ENCODE results near the gene SSC5D. TPM values are rescaled to one million over a fixed set of nuclear protein-coding genes. Genes with fewer than 3 reads are reported as not detected.
"Not testable (repeated sequence)": the region's sequence is repeated elsewhere in the genome, so short reads cannot be mapped to it uniquely, and the experiment has no call there.

The SSC5D gene
- total RNA-seq (2014; rRNA removed; shearing (Covaris generic)), result 1.4 and 2.2 TPM in 2 replicates

DNA sequence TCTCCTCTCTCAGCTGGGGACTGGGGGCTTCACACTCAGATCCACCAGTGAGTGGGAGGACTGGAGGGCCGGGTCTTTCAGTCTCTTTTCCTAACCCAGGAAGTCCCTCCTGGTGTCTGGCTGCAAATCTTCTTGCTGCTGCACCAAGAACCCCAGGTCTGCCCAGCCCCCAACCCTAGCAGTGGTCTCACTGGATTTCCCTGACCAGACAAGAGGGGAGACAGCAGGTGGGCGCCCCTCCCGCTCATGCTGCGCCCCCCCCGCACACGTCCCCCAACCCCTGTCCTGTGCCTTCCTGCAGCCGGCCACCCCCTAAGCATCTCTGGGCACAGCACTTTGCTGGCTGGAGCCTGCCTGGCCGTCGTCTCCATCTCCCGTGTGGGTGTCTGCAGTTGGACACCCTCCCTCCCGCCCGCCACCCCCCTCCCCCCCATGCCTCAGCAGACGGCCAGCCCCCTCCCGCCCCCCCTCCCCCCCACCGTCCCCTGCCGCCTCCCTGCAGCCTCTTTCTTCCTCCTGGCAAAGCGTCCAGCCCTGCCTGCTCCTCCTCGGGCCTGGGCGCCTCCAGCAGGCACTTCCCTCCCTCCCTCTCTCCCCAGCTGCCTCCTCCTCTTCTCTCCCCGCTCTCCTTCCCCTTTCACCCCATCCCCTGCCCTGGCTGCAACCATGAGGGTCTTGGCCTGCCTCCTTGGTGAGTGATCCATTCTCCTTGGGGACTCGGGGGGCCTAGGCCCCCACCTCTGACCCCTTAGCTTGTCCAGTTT is at the start of gene SSC5D:
TSS of gene SSC5D (plus strand) at position 513 of the 764 bp plus-strand sequence. CDS start at position 667, 154 bp downstream.
- DNase-seq (ENCODE audit: low read depth), result peak; percentile 61

DNA sequence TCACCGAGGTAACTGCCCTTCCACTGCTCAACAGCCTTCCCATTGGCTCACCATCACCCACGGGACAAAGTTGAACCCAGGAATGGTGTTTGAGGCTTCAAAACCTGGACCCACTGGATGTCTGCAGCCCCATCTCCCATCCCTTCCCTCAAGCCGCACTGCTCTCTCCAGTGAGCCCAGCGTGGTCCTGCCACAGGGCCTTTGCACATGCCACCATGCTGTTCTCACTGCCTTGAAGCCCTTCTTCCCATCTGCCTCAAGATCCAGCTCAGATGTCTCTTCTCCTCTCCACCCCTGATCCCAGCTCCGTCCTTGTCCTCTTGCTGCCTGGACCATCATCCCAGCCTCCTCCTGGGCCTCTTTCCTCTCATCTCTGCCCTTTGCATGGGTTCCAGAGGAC is 49.2 kb upstream of the SSC5D start:
- no peak for DNase-seq (ENCODE audit: low read depth)

DNA sequence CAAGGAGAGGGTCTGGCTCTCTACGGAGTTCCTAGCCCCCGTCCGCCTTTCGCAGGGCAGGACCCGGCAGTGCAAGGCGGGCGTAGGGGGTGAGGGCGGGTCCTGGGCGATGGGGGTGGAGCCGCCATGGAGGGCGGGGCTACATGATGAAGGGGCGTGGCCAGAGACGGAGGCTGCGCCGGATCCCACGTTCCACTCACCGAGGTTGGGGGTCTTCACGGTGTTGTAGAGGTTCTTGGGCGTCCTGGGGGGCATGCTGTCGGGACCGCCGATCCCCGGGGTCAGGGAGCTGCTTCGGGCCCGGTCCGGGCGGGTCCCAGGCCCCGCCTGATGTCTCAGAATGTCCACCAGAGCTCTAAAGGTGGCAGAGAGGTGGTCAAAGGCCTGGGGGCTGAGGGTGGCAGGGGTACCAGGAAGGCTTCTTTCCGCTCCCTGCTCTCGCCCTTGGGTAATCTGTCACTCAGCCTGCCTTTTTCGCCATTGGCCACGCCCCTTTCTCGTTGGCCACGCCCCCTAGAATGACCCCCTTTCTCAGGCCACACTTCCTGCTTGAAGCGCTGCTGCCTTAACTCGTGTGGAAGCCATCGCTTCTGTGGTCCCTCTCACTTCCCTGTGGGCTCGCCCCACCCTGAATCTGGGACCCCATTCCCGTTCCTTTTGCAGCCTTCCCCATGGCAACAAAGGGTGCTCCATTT is 47.7 kb upstream of the SSC5D start:
- DNase-seq (ENCODE audit: low read depth), result peak; percentile 72

DNA sequence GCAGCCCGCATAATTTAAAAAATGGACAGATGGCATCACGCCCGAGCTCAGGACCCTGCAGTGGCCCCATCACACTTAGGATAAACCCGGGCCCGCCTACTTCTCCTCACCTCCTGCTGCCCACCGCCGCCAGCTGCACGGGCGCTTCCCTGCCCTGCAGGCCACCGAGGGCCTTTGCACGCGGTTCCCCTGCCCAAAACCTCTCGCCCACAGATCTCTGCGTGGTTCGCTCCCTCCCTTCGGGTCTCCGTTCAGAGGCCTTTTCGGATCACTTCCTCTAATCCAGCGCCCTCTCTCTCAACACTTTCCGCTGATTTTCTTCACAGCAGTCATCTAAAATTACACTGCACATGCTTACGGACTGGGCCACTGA is 46.9 kb upstream of the SSC5D start:
- DNase-seq (ENCODE audit: low read depth), result no peak

DNA sequence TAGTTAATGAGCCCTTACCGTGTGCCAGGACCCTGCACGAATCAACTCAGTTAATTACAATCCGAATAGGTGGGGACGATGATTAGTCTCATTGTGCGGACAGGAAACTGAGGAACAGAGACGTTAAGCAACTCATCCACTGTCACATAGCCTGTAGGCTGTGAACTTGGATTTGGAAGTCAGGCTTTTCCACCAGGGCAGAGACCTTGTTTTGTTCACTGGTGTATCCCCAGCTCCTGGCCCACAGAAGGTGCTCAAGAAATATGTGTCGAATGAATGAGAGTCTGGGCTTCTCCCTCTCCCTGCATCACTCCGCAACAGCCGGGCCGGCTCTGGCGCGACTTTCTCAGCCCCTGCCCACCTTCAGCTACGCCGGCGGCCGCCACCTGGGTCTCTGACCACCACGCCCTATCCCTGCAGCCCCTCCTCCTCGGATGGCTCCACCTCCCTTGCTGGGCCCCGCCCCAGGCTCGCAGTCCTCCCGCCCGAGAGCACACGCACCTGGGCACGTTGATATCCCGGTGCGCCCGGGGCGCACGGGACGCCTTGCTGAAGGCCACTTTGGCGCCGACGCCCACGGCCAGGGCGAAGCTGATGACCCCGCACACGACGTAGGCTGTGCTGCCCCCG is 46.4 kb upstream of the SSC5D start:
- no peak for DNase-seq (ENCODE audit: low read depth)

DNA sequence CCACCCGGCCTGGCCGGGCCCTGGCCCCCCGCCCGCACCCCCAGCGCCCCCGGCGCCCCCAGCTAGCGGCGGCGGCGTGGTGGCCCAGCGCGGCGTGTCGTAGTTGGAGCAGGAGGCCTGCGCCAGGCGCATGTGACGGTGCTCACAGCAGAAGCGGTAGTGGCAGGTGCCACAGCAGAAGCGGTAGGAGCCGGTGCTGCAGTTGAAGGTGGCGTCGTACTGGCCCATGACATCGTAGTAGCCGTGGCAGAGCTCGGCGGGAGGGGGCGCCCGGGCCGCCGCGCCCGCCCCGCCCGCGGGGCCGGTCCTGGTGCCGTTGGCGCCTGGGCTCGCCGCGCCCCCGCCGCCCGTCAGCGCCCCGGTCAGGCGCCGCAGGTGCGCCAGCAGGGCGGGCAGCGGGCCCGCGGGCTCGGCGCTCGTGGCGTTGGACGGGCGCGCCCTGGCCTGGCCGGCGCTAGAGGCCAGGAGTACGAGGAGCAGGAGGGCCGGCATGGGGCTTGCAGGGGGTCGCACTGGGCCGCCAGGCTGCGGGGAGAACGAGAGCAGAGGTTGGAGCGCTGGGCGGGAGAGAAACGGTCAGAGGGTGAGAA is 45.8 kb upstream of the SSC5D start:
- no peak for DNase-seq (ENCODE audit: low read depth)

DNA sequence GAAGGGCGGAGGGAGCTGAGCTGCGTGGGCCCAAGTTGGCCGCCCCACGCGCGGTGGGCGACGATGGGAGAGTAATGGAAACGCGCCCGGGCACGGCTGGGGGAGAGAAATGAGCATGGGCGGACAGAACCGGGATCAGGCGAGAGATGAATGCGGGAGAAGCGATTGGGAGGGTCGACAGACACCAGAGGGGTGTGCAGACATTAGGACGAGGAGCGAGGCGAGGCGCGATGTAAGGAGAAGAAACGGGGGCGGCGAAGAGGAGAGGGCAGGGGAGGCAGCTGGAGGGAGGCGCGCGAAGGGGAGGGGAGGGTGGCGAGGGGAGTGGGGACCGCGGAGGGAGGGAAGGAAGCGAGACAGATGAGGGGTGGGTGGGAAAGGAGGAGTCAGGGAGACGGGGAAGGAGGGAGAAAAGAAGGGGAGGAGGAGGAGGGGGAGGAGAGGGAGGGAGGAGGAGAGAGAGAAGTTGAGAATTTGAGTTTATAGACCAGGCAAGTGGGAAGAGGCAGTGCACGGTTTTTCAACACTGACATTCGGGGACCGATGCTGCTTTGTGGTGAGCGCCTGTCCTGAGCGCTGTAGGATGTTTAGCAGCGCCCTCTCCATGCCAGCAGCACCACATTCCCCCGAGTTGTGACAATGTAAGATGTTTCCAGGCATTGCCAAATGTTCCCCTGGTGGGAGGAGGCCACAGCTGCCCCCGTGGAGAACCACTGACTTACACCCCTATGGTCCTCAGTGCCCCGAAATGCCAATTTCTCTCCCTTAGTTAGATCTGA is 45.0 kb upstream of the SSC5D start, which contains the start of gene SHISA7:
TSS of gene SHISA7 (minus strand) at position 256 of the 779 bp plus-strand sequence. CDS start 437 bp downstream, outside the sequence.
- DNase-seq (ENCODE audit: low read depth), result peak; percentile 31

DNA sequence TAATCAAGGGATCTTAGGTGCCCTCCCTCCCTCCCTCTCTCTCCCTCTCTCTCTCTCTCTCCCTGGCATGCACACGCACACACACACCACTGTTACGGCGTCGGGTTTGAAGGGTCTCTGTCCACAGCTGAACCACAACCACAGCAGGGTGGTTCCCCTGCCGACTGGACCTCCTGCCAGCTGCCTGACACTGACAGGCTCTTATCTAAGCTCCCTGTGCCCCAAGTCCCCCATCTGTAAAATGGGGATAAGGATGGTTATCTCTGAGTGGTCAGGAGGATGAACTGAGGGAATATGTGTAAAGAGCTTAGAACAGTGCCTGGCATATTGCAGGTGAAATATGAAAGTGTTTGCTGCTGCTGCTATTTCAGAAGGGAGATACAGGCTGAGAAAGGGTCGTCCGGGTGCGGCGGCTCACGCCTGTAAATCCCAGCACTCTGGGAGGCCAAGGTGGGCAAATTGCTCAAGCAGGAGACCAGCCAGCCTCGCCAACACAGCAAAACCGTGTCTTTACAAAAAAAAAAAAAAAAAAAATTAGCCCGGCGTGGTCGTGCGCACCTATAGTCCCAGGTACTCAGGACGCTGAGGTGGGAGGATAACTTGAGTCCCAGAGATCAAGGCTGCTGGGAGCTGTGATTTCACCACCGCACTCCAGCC is 44.3 kb upstream of the SSC5D start:
- no peak for DNase-seq (ENCODE audit: low read depth)

DNA sequence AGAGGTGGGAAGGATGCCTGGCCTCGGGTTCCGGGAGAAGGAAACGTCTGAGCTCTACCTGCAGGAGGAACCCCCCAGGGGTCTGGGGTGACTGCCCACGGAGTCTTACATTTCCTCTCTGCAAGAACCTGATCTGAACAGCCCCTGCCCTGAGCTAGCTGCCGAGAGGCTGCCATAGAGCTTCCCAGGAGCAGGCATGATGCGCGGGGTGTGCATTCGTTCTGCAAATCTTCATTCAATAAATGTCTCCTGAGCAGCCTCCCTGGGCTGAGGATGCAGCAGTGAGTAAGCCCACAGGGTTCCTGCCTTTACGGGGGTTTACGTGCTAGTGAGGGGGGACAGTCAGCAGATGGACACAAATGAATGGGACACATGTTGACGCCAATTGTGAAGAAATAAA is 43.6 kb upstream of the SSC5D start:
- no peak for DNase-seq (ENCODE audit: low read depth)

DNA sequence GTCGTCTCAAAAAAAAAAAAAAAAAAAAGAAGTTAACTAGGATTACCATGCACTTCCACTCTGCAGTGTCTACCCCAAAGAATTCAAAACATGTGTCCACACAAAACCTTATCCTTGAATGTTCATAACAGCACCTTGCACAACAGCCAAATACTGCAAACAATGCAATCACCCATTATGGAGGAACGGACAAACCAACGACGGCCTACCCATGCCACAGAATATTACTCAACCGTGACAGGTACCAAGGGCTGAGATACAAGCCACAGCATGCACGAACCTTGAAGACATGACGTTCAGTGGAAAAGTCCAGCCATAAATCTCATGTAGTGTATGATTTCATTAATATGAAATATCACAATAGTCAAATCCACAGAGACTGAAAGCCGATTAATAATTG is 42.2 kb upstream of the SSC5D start:
- no peak for DNase-seq (ENCODE audit: low read depth)

DNA sequence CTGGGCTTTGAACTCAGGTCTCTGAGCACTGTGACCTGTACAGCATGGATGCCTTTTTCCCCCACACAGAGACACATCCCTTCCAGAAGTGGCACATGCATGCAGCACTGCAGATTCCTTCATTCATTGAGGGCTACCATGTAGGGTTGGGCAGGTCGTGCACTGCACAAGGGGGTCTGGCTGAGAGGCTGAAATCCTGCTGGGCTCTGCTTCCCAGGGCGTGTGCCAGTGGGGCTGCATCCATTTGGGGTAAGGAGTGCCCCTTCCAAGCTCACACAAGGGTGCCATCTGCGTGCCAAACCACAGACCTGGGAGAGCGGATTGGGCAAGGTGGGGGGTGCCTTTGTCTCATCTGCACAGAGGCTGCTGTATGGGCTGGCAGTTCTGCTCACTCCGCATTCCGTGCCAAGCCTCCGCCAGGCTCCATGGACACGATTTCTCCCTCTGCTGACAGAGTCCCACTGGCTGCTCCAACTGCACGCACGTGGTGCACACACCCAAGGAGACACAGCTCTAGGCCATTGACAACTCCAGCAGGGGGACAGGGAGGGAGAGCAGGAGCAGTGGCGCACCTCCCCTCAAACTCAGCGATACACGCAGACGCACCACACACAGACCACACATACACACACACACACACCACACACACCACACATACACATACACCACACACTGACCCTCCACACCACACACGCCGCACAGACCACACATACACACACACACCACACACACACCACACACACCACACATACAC is 40.6 kb upstream of the SSC5D start:
- DNase-seq (ENCODE audit: low read depth), result peak; percentile 90

DNA sequence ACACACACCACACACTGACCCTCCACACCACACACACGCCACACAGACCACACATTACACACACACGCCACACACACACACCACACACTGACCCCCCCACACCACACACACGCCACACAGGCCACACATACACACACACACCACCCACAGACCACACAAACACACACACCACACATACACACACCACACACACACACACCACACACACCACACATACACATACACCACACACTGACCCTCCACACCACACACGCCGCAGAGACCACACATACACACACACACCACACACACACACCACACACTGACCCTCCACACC is 40.1 kb upstream of the SSC5D start:
- not testable (repeated sequence) for DNase-seq (ENCODE audit: low read depth)

DNA sequence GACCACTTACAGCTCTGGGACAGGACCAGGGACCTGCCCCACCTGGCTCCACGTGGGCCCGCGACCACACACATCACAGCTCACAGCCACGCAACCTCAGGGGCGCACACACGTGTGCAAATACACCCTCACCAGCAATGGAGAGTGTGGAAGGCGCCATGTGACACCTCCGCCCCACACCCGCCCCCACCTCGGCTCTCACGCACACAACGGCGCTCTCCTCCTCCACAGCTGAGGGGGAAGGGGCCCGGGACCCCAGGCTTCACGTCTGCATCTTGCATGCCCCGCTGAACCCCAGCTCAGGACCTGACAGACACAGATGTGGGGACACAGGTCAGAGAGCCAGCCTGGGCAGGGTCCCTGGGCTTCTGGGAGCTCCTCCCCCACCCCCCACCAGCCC is 38.8 kb upstream of the SSC5D start:
- DNase-seq (ENCODE audit: low read depth), result no peak

DNA sequence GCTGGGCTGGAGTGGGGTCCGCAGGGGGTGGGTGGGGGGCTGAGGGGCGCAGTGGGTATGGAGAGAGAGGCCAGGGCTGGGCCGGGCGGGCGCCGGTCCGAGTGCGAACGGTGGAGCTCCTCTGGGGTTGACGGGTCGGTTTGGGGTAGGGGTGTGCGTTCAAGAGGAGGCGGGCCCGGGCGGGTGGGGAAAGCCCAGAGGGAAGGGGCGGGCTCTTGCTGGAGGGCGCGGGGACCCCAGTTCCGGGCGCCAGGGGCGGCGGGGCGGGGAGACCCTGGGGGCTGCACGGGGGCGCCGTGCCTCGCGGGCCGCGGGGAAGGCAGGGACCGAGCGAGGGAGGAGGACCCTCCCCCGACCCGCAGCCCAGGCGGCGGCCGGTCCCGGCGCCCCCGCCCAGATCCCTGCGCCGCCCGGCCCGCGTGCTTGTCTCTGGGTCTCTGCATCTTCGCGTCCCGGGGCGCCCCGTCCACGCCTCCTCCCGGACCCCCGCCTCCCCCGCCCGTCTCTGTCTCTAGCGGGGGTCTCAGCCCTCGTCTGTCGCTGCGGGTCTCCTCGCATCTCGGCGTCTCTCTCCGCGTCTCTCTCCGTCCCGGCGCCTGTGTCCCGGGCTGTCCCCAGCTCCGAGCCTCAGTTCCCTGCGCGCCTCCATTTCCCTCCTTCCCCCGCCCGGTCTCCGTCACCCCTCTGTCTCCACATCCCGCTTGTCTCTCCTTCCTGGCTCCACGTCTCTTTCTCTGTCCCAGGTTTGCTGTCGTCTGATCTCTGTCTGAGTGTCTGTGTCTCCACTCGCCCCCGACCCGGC is 36.9 kb upstream of the SSC5D start:
- peak; percentile 39 for DNase-seq (ENCODE audit: low read depth)

DNA sequence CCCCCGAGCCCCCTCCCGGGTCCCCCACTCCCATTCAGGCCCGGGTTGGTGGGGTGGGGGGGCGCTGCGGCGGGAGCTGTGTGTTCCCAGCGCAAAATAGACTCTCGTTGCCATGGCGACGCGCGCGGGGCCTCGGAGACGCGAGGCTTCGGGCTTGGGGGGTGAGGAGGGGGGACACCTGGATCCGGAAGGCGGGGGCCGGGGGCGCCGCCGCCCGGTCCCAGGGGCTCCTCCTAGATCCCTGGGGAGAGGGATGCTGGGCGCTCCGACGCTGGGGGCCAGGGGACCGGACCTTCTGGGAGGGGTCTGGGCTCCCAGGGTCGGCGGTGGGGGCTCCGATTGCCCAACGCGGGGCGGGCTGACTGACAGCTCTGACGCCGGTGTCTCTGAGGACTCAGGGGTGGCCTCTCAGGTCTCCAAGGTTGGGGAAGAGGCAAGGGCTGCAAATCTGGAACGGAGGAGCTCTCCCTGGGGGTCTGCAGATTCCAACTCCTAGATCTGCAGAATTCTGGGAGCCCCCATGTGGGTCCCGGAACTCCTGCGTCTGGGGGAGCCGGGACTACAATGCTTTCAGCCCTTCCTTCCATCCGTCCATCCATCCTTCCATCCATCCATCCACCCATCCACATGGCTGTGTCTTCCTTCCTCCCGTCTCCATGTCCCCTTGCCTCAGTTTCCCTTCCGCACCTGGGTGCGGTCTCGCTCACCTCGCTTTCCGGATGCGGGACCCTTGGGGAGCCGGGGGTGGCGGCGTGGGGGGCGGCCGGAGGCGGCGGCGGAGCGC is 36.1 kb upstream of the SSC5D start:
- peak; percentile 32 for DNase-seq (ENCODE audit: low read depth)

DNA sequence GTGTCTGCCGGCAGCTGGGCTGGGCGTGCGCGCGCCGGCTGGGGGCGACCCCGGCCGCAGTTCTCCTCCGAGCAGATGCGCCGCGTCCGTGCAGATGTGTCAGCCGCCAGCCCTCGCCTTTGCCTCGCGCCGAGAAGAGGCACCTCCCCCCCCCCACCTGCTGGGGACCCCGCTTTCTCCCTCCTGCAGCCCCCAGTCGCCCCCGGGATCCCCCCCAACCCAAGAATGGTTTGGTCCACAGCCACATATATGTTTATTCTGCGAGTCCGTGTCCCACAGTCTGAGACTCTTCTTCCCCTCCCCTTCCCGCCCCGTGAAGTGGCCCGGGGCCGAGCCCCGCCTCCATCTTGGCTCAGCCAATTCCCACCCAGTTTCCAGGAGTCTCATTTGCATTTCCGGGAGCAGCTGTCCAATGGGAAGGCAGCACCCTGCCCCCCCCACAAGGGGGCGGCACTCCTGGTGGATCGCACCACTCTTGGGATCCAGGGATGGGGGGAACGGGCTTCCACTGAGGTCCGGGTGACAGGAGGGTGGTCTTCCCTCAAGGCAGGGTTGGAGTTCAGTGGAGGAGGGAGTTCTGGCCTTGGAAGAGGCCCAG is 35.4 kb upstream of the SSC5D start:
- peak; percentile 85 for DNase-seq (ENCODE audit: low read depth)

DNA sequence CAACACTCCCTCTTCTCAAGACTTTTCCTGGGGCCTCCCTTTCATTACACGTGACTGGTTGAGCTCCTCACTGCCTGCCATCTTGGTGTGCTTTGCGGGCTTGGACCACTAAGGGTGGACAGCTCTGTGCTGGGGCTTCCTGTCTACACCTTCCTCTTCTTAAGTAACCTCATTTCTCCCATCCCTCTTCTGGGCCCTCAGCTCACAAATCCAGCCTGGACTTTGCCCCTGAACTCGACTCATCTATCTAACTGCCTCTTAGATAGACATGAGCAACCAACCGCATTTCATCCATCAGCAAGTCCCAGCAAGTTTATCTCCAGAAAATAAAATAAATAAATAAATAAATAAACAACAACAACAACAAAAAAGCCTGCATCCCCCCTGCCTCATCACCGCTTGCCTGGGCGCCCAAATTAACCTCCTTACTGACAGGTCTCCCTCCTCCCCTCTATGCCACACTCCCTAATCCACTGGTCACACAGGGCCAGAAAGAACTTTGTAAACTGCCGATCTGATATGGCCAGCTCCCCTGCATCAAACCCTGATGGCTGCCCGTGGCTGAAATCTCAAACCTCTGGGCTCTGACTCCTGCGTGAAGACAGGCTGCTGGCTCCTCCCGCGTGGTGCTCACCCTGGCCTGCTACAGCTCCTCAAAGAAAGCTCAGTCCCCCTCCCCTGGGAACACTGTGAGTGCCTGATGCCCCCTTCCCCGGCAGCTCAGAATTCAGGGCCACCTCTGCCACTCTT is 34.5 kb upstream of the SSC5D start:
- no peak for DNase-seq (ENCODE audit: low read depth)
